WTC11 (cell line): ENCODE measurements around the gene HSBP1L1.

Source experiments
- ATF2 ChIP-seq: sonication (generic); formaldehyde crosslinking; IDR thresholded peaks from 2 replicates; pipeline ENCODE4 v1.8.1; 2022; ENCODE audit warnings: low read depth, missing genetic modification reagents, borderline replicate concordance
- ATF3 ChIP-seq: sonication (generic); formaldehyde crosslinking; conservative IDR thresholded peaks from 2 replicates; pipeline ENCODE4 v1.8.1; 2022; ENCODE audit warnings: mild to moderate bottlenecking, missing genetic modification reagents
- CREB1 ChIP-seq: sonication (generic); formaldehyde crosslinking; IDR thresholded peaks from 2 replicates; pipeline ENCODE4 v1.8.0; 2023; ENCODE audit warnings: mild to moderate bottlenecking, missing genetic modification reagents
- CTCF ChIP-seq: fragments of 200-600 bp; IDR thresholded peaks from 2 replicates; pipeline ENCODE4 v1.8.0; 2022; ENCODE audit warnings: antibody characterized with exemption
- ESRRA ChIP-seq: sonication (generic); formaldehyde crosslinking; IDR thresholded peaks from 2 replicates; pipeline ENCODE4 v1.8.1; 2022; ENCODE audit warnings: mild to moderate bottlenecking, missing genetic modification reagents, borderline replicate concordance
- FOXJ3 ChIP-seq: sonication (generic); formaldehyde crosslinking; IDR thresholded peaks from 2 replicates; pipeline ENCODE4 v1.9.0; 2021; ENCODE audit warnings: missing genetic modification reagents, mild to moderate bottlenecking, borderline replicate concordance
- IRF1 ChIP-seq: sonication (generic); formaldehyde crosslinking; IDR thresholded peaks from 2 replicates; pipeline ENCODE4 v1.8.0; 2023; ENCODE audit warnings: missing genetic modification reagents
- KAT7 ChIP-seq: sonication (generic); formaldehyde crosslinking; IDR thresholded peaks from 2 replicates; pipeline ENCODE4 v1.8.1; 2023; ENCODE audit warnings: missing genetic modification reagents, mild to moderate bottlenecking, borderline replicate concordance
- MYBL2 ChIP-seq: sonication (generic); formaldehyde crosslinking; IDR thresholded peaks from 2 replicates; pipeline ENCODE4 v1.8.1; 2023; ENCODE audit warnings: mild to moderate bottlenecking, moderate library complexity, missing genetic modification reagents
- NR1H2 ChIP-seq: sonication (generic); formaldehyde crosslinking; IDR thresholded peaks from 2 replicates; pipeline ENCODE4 v1.9.0; 2021; ENCODE audit warnings: mild to moderate bottlenecking, moderate library complexity, missing genetic modification reagents
- TEAD4 ChIP-seq: sonication (generic); formaldehyde crosslinking; IDR thresholded peaks from 2 replicates; pipeline ENCODE4 v1.8.0; 2022; ENCODE audit warnings: mild to moderate bottlenecking, missing genetic modification reagents
- USF2 ChIP-seq: sonication (generic); formaldehyde crosslinking; IDR thresholded peaks from 2 replicates; pipeline ENCODE4 v1.8.1; 2023; ENCODE audit warnings: mild to moderate bottlenecking, missing genetic modification reagents, moderate library complexity
- ZBTB21 ChIP-seq: sonication (generic); formaldehyde crosslinking; IDR thresholded peaks from 2 replicates; pipeline ENCODE4 v1.8.1; 2023; ENCODE audit warnings: mild to moderate bottlenecking, missing genetic modification reagents, borderline replicate concordance
- TF ChIP-seq, protein P1 (sequence below): sonication (generic); formaldehyde crosslinking; IDR thresholded peaks from 2 replicates; pipeline ENCODE4 v1.8.0; 2022; ENCODE audit warnings: mild to moderate bottlenecking, missing genetic modification reagents

DNA sequence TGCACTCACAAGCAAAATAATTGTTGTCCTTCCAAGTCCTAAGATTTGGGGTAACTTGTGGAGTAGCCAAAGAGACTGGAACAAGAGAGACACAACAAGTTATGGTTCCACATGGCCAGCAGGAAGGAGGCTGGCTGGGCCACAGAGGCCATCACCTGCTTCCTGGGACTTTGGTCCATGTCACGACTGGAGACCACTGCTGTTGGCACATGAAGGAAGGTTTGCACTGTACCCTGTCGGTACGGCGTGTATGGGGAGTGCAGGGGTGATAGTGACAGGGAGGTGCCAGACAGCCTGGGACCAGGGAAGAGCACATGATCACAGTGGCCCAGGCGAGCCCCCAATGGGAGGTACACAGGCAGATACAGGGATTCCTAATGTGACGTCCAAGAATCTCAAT, 28.5 kb upstream of the HSBP1L1 start:
- TF ChIP-seq USF2 (CRISPR knock-in tag) (no peak), KAT7 (no peak), CTCF (no peak), NR1H2 (no peak), IRF1 (no peak), ESRRA (CRISPR knock-in tag) (no peak), FOXJ3 (CRISPR knock-in tag) (no peak), TEAD4 (CRISPR knock-in tag) (no peak), CREB1 (no peak), ZBTB21 (CRISPR knock-in tag) (no peak), ATF2 (no peak), MYBL2 (CRISPR knock-in tag) (no peak), ATF3 (no peak)
- TF ChIP-seq, protein P1, sequence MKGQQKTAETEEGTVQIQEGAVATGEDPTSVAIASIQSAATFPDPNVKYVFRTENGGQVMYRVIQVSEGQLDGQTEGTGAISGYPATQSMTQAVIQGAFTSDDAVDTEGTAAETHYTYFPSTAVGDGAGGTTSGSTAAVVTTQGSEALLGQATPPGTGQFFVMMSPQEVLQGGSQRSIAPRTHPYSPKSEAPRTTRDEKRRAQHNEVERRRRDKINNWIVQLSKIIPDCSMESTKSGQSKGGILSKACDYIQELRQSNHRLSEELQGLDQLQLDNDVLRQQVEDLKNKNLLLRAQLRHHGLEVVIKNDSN (CRISPR knock-in tag): no peak
